DOHH2 (cell line): ENCODE data around the gene PCGF6.

Experiments
- CTCF ChIP-seq: fragments of 200-600 bp; sonication (generic); IDR thresholded peaks from one replicate; pipeline ENCODE4 v1.5.1; 2014; ENCODE audit warnings: antibody characterized with exemption, mild to moderate bottlenecking, low read depth, low read length; ENCODE audit not compliant: poor library complexity, severe bottlenecking
- EZH2phosphoT487 ChIP-seq: fragments of 200-600 bp; sonication (generic); IDR thresholded peaks from 2 replicates; pipeline ENCODE4 v1.6.1; 2017; ENCODE audit warnings: borderline replicate concordance, mild to moderate bottlenecking, antibody characterized with exemption, low read length, moderate library complexity, mixed read lengths

- TF ChIP-seq CTCF (no peak), EZH2phosphoT487 (no peak)
Measured at GRCh38 chr10:103395754-103396066, 44.8 kb upstream of the PCGF6 start.
